ENCODE data around the gene SMURF2.

DNA sequence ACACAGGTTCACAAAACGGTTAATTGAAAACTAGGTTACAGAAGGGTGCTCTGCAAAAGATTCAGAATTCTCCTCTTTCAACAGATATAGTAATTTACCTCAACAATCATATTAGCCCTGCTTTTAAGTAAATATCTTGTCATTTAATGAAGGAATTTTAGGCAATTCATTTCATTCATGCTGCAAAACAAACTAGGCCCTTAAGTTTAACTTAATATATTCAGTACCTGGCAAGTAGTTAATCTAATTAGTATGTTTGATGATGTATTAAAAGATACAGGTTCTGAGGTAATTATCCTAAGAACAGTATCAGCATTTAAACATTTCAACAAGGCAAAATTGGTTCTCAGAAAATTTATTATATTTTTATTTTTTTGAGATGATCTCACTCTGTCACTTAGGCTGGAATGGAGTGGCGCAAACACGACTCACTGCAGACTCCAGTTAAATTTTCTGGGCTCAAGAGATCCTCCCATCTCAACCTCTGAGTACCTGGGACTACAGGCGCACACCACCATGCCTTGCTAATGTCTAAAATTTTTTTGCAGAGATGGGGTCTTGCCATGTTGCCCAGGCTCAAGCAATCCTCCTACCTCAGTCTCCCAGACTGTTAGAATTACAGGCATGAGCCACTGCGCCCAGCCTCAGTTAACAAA is 44.9 kb downstream of the SMURF2 start:
- TF ChIP-seq CEBPB (IDR thresholded peaks at IDR 0.05; ENCODE audit: borderline replicate concordance in 1 of 2, low read depth in 2 of 2, low read length in 2 of 2) (no peak), EZH2 (IDR thresholded peaks at IDR 0.05; ENCODE audit: borderline replicate concordance, control insufficient read depth, low read depth, low read length) (no peak), HDAC6 (IDR thresholded peaks at IDR 0.05; ENCODE audit: unreplicated experiment) (no peak), EP300 (IDR thresholded peaks at IDR 0.05; ENCODE audit: borderline replicate concordance in 1 of 2, control insufficient read depth in 1 of 2, low read depth in 2 of 2, low read length in 2 of 2) (no peak), RAD21 (IDR thresholded peaks at IDR 0.05; ENCODE audit: insufficient read depth, low read depth, low read length) (no peak), ZNF274 (IDR thresholded peaks at IDR 0.05; ENCODE audit: insufficient read depth, insufficient read length) (no peak), MYC (IDR thresholded peaks at IDR 0.05; ENCODE audit: insufficient read depth, insufficient read length, insufficient replicate concordance, low read length, severe bottlenecking) (no peak)
- TF ChIP-seq, protein P1, sequence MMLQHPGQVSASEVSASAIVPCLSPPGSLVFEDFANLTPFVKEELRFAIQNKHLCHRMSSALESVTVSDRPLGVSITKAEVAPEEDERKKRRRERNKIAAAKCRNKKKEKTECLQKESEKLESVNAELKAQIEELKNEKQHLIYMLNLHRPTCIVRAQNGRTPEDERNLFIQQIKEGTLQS (IDR thresholded peaks at IDR 0.05; ENCODE audit: borderline replicate concordance, extremely low read depth, low read depth, low read length) = no peak
- TF ChIP-seq, protein P2, sequence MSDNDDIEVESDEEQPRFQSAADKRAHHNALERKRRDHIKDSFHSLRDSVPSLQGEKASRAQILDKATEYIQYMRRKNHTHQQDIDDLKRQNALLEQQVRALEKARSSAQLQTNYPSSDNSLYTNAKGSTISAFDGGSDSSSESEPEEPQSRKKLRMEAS (IDR thresholded peaks at IDR 0.05; ENCODE audit: low read depth, low read length) = no peak
- TF ChIP-seq, protein P3, sequence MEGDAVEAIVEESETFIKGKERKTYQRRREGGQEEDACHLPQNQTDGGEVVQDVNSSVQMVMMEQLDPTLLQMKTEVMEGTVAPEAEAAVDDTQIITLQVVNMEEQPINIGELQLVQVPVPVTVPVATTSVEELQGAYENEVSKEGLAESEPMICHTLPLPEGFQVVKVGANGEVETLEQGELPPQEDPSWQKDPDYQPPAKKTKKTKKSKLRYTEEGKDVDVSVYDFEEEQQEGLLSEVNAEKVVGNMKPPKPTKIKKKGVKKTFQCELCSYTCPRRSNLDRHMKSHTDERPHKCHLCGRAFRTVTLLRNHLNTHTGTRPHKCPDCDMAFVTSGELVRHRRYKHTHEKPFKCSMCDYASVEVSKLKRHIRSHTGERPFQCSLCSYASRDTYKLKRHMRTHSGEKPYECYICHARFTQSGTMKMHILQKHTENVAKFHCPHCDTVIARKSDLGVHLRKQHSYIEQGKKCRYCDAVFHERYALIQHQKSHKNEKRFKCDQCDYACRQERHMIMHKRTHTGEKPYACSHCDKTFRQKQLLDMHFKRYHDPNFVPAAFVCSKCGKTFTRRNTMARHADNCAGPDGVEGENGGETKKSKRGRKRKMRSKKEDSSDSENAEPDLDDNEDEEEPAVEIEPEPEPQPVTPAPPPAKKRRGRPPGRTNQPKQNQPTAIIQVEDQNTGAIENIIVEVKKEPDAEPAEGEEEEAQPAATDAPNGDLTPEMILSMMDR (IDR thresholded peaks at IDR 0.05 in 2 of 3, conservative IDR thresholded peaks at IDR 0.05 in 1 of 3; ENCODE audit: control insufficient read depth in 2 of 3, extremely low read depth in 1 of 3, insufficient read depth in 1 of 3, low read depth in 3 of 3, low read length in 3 of 3) = no peak
- TF ChIP-seq, protein P4, sequence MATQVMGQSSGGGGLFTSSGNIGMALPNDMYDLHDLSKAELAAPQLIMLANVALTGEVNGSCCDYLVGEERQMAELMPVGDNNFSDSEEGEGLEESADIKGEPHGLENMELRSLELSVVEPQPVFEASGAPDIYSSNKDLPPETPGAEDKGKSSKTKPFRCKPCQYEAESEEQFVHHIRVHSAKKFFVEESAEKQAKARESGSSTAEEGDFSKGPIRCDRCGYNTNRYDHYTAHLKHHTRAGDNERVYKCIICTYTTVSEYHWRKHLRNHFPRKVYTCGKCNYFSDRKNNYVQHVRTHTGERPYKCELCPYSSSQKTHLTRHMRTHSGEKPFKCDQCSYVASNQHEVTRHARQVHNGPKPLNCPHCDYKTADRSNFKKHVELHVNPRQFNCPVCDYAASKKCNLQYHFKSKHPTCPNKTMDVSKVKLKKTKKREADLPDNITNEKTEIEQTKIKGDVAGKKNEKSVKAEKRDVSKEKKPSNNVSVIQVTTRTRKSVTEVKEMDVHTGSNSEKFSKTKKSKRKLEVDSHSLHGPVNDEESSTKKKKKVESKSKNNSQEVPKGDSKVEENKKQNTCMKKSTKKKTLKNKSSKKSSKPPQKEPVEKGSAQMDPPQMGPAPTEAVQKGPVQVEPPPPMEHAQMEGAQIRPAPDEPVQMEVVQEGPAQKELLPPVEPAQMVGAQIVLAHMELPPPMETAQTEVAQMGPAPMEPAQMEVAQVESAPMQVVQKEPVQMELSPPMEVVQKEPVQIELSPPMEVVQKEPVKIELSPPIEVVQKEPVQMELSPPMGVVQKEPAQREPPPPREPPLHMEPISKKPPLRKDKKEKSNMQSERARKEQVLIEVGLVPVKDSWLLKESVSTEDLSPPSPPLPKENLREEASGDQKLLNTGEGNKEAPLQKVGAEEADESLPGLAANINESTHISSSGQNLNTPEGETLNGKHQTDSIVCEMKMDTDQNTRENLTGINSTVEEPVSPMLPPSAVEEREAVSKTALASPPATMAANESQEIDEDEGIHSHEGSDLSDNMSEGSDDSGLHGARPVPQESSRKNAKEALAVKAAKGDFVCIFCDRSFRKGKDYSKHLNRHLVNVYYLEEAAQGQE (IDR thresholded peaks at IDR 0.05; ENCODE audit: low read depth, low read length) = no peak
